Neural cell (in vitro differentiated cells): Measurements from ENCODE around the gene GAB2. TPM values are rescaled to one million over a fixed set of nuclear protein-coding genes. Genes with fewer than 3 reads are reported as not detected.
"Not testable (repeated sequence)": the region's sequence is repeated elsewhere in the genome, so short reads cannot be mapped to it uniquely, and the experiment has no call there.

Source experiments
- H2AFZ ChIP-seq: fragments of 200-600, 300-800 bp; sonication (generic), shearing (Covaris generic); 2 replicates; pipeline ENCODE4 v1.6.0; 2014; ENCODE audit warnings: low read depth, mild to moderate bottlenecking, antibody characterized with exemption, low read length, moderate library complexity
- H3F3A ChIP-seq: fragments of 200-600 bp; shearing (Covaris generic); 2 replicates; pipeline ENCODE4 v1.6.1; 2016; ENCODE audit warnings: mild to moderate bottlenecking, moderate library complexity, mixed read lengths, antibody characterized with exemption, low read length; ENCODE audit not compliant: insufficient read depth, poor library complexity, severe bottlenecking
- H3K27ac ChIP-seq: fragments of 200-600, 300-800 bp; sonication (generic), shearing (Covaris generic); 2 replicates; pipeline ENCODE4 v1.5.1; 2014; ENCODE audit warnings: mild to moderate bottlenecking, low read length, moderate library complexity
- H3K27me3 ChIP-seq: fragments of 300-800, 200-600 bp; sonication (generic), shearing (Covaris generic); 2 replicates; pipeline ENCODE4 v1.6.0; 2014; ENCODE audit warnings: mild to moderate bottlenecking, low read depth, low read length, moderate library complexity; ENCODE audit not compliant: insufficient read depth
- H3K36me3 ChIP-seq: fragments of 300-800, 200-600 bp; sonication (generic), shearing (Covaris generic); 2 replicates; pipeline ENCODE4 v1.5.1; 2014; ENCODE audit warnings: mild to moderate bottlenecking, antibody characterized with exemption, low read length, moderate library complexity; ENCODE audit not compliant: insufficient read depth
- H3K4me2 ChIP-seq: fragments of 300-800, 200-600 bp; sonication (generic), shearing (Covaris generic); 2 replicates; pipeline ENCODE4 v1.6.0; 2014; ENCODE audit warnings: mild to moderate bottlenecking, low read length
- H3K4me3 ChIP-seq: fragments of 300-800, 200-600 bp; sonication (generic), shearing (Covaris generic); 2 replicates; pipeline ENCODE4 v1.5.1; 2014; ENCODE audit warnings: mild to moderate bottlenecking, low read length, moderate library complexity
- H3K79me2 ChIP-seq: fragments of 200-600 bp; shearing (Covaris generic); replicated peaks from 2 replicates; pipeline ENCODE4 v1.6.0; 2014; ENCODE audit warnings: mild to moderate bottlenecking, low read length, moderate library complexity; ENCODE audit not compliant: insufficient read depth
- H3K9ac ChIP-seq: fragments of 300-800, 200-600 bp; sonication (generic), shearing (Covaris generic); 2 replicates; pipeline ENCODE4 v1.6.1; 2016; ENCODE audit warnings: mild to moderate bottlenecking, low read length, mixed read lengths
- H3K9me2 ChIP-seq: fragments of 200-600 bp; shearing (Covaris generic); 2 replicates; pipeline ENCODE4 v1.6.1; 2016; ENCODE audit warnings: mild to moderate bottlenecking, low read length, mixed read lengths; ENCODE audit not compliant: insufficient read depth
- H3K9me3 ChIP-seq: fragments of 200-600, 300-800 bp; sonication (generic), shearing (Covaris generic); 2 replicates; pipeline ENCODE4 v1.6.1; 2016; ENCODE audit warnings: mild to moderate bottlenecking, mixed run types, low read length, moderate library complexity, mixed read lengths
- H4K20me1 ChIP-seq: fragments of 200-600 bp; shearing (Covaris generic); 2 replicates; pipeline ENCODE4 v1.6.1; 2016; ENCODE audit warnings: mild to moderate bottlenecking, mixed run types; ENCODE audit not compliant: insufficient read depth
- CTCF ChIP-seq: fragments of 450-650 bp; IDR thresholded peaks from 2 replicates; pipeline ENCODE4 v1.5.1; 2014; ENCODE audit warnings: antibody characterized with exemption, mild to moderate bottlenecking, moderate library complexity; ENCODE audit not compliant: poor library complexity, severe bottlenecking
- EP300 ChIP-seq: fragments of 450-650 bp; conservative IDR thresholded peaks from 2 replicates; pipeline ENCODE4 v1.6.1; 2014; ENCODE audit warnings: antibody characterized with exemption, mild to moderate bottlenecking, moderate library complexity; ENCODE audit not compliant: poor library complexity, severe bottlenecking
- EZH2 ChIP-seq: fragments of 200-600, 300-800 bp; shearing (Covaris generic), sonication (generic); IDR thresholded peaks from 2 replicates; pipeline ENCODE4 v1.6.1; 2014; ENCODE audit warnings: antibody characterized with exemption, low read length, borderline replicate concordance, mild to moderate bottlenecking; ENCODE audit not compliant: insufficient read depth, poor library complexity, severe bottlenecking
- MXI1 ChIP-seq: fragments of 450-650 bp; conservative IDR thresholded peaks from 2 replicates; pipeline ENCODE4 v1.6.1; 2014; ENCODE audit warnings: antibody characterized with exemption, mild to moderate bottlenecking; ENCODE audit not compliant: poor library complexity, severe bottlenecking
- POLR2AphosphoS5 ChIP-seq: IDR thresholded peaks from 2 replicates; pipeline ENCODE4 v1.6.1; 2012
- RAD21 ChIP-seq: fragments of 450-650 bp; conservative IDR thresholded peaks from 2 replicates; pipeline ENCODE4 v1.6.1; 2014; ENCODE audit warnings: antibody characterized with exemption, mild to moderate bottlenecking, moderate library complexity
- REST ChIP-seq: IDR thresholded peaks from 2 replicates; pipeline ENCODE4 v1.6.1; 2012; ENCODE audit warnings: borderline replicate concordance
- SMC3 ChIP-seq: fragments of 450-650 bp; conservative IDR thresholded peaks from 2 replicates; pipeline ENCODE4 v1.6.1; 2014; ENCODE audit warnings: antibody characterized with exemption, mild to moderate bottlenecking, moderate library complexity; ENCODE audit not compliant: poor library complexity
- TAF1 ChIP-seq: IDR thresholded peaks from 2 replicates; pipeline ENCODE4 v1.6.1; 2012; ENCODE audit warnings: low read depth
- polyA plus RNA-seq: library from polyadenylated mRNA; depleted of rRNA; stranded (reverse); fragments of >200 nt; gene quantifications from 2 replicates; pipeline ENCODE4 v1.2.3, GENCODE V29; 2014

GAB2 gene
- polyA plus RNA-seq, 1 donor from 2014 or later: 21.9 TPM

- no peak overlapping the region for H2AFZ ChIP-seq
- H3K79me2 ChIP-seq: peaks cover 16% of the 10 kb centered on the region
- no peak overlapping the region for H3K4me2 ChIP-seq
- no peaks in the 10 kb centered on the region for H3K27me3 ChIP-seq
- no peaks in the 10 kb centered on the region for H3K36me3 ChIP-seq
- no peak overlapping the region for H3K27ac ChIP-seq
- H3K9ac ChIP-seq: no peak overlapping the region
- no peaks in the 10 kb centered on the region for H3K9me3 ChIP-seq
- no peaks in the 10 kb centered on the region for H3F3A ChIP-seq
- H4K20me1 ChIP-seq: no peaks in the 10 kb centered on the region
- H3K9me2 ChIP-seq: no peaks in the 10 kb centered on the region
- TF ChIP-seq EZH2 (no peak), EP300 (no peak), TAF1 (no peak), SMC3 (no peak), POLR2AphosphoS5 (no peak), MXI1 (no peak), CTCF (no peak), REST (no peak), RAD21 (no peak)
- no peak overlapping the region for H3K4me3 ChIP-seq
These were observed 121.4 kb downstream of the GAB2 start for GRCh38 chr11:78295991-78296930.

GRCh38 chr11:78295347-78295746, 122.3 kb downstream of the GAB2 start:
- Histone ChIP-seq H4K20me1 (no peaks in the 10 kb centered on the region), H3K27ac (no peak overlapping the region), H3K9ac (no peak overlapping the region), H3K4me3 (no peak overlapping the region), H3K9me2 (no peaks in the 10 kb centered on the region), H3K9me3 (no peaks in the 10 kb centered on the region), H2AFZ (no peak overlapping the region), H3K36me3 (no peaks in the 10 kb centered on the region), H3K4me2 (no peak overlapping the region), H3K79me2 (peaks cover 22% of the 10 kb centered on the region), H3F3A (no peaks in the 10 kb centered on the region), H3K27me3 (no peaks in the 10 kb centered on the region)
- TF ChIP-seq EZH2: no peak
- no peak for TF ChIP-seq SMC3
- no peak for TF ChIP-seq POLR2AphosphoS5
- TF ChIP-seq MXI1: no peak
- no peak for TF ChIP-seq REST
- no peak for TF ChIP-seq CTCF
- TF ChIP-seq EP300: no peak
- TF ChIP-seq RAD21: no peak
- no peak for TF ChIP-seq TAF1

- H3F3A ChIP-seq, H3K9ac ChIP-seq, H3K36me3 ChIP-seq: not testable (repeated sequence)
These were observed 123.5 kb downstream of the GAB2 start for GRCh38 chr11:78294100-78294499.

More at GRCh38 chr11:78294100-78294499, 123.5 kb downstream of the GAB2 start:
- not testable (repeated sequence) for H3K4me3 ChIP-seq, H3K27me3 ChIP-seq, H3K9me2 ChIP-seq, H3K4me2 ChIP-seq, H4K20me1 ChIP-seq, H3K27ac ChIP-seq, H3K9me3 ChIP-seq, H2AFZ ChIP-seq
- peaks cover 18% of the 10 kb centered on the region for H3K79me2 ChIP-seq
